Natural killer cell (primary cell): ENCODE measurements around the gene HINFP. TPM values are rescaled to one million over a fixed set of nuclear protein-coding genes. Genes with fewer than 3 reads are reported as not detected.

Source experiments
- ATAC-seq, 3 donors: fragments of 150-1000 bp in 2 of 3; fragments of 200-7000 bp in 1 of 3; cut with Tn5 transposase; 1 replicate in 1 of 3; 2 replicates in 2 of 3; pipeline ENCODE4 v1.10.0; 2021; ENCODE audit warnings: mild to moderate bottlenecking in 2 of 3, moderate library complexity in 2 of 3
- DNase-seq, 2 donors: peaks; one replicate each; pipeline versions ENCODE4 v3.0.0 to v3.0.0-alpha.2; 2013 to 2021; ENCODE audit warnings: mixed read lengths in 1 of 2
- H3K27ac ChIP-seq: one replicate; pipeline ENCODE4 v1.5.1; 2013; ENCODE audit warnings: mild to moderate bottlenecking, low read length
- H3K27me3 ChIP-seq: one replicate; pipeline ENCODE4 v1.6.1; 2013; ENCODE audit warnings: low read length; ENCODE audit not compliant: control insufficient read depth, insufficient read depth
- H3K36me3 ChIP-seq: one replicate; pipeline ENCODE4 v1.6.1; 2013; ENCODE audit warnings: low read length; ENCODE audit not compliant: control insufficient read depth, insufficient read depth
- H3K4me1 ChIP-seq: one replicate; pipeline ENCODE4 v1.6.1; 2013; ENCODE audit warnings: low read length; ENCODE audit not compliant: control insufficient read depth, insufficient read depth
- H3K4me3 ChIP-seq: one replicate; pipeline ENCODE4 v1.5.1; 2013; ENCODE audit warnings: low read length
- H3K9me3 ChIP-seq: one replicate; pipeline ENCODE4 v1.6.1; 2013; ENCODE audit warnings: low read length; ENCODE audit not compliant: control insufficient read depth, insufficient read depth
- H3K27ac Mint-ChIP-seq, 2 donors: one replicate each; pipeline ENCODE4 v1.8.0; 2022; ENCODE audit warnings: mild to moderate bottlenecking in 2 of 2, mixed read lengths in 2 of 2, moderate library complexity in 1 of 2
- H3K27me3 Mint-ChIP-seq, 2 donors: one replicate each; pipeline ENCODE4 v1.8.0; 2022; ENCODE audit warnings: low read depth in 2 of 2, mixed read lengths in 2 of 2
- H3K36me3 Mint-ChIP-seq: one replicate; pipeline ENCODE4 v1.8.0; 2022; ENCODE audit warnings: mixed read lengths
- H3K4me1 Mint-ChIP-seq, 2 donors: one replicate each; pipeline ENCODE4 v1.8.0; 2022; ENCODE audit warnings: mixed read lengths in 2 of 2
- H3K4me3 Mint-ChIP-seq: one replicate; pipeline ENCODE4 v1.8.0; 2022; ENCODE audit warnings: mild to moderate bottlenecking, moderate library complexity, mixed read lengths
- H3K9me3 Mint-ChIP-seq, 2 donors: one replicate each; pipeline ENCODE4 v1.8.0; 2022; ENCODE audit warnings: mixed read lengths in 2 of 2
- CTCF ChIP-seq: fragments of 200-600 bp; IDR thresholded peaks from one replicate; pipeline ENCODE4 v1.8.0; 2022; ENCODE audit warnings: antibody characterized with exemption
- WGBS: methylation state at CpG from one replicate; pipeline ENCODE4 v1.1.7; 2013; ENCODE audit warnings: missing lambda C conversion rate; ENCODE audit not compliant: insufficient coverage; 5-methylcytosine and 5-hydroxymethylcytosine counted together
- intact Hi-C: fragments of 100-400 bp; cut with micrococcal nuclease; formaldehyde crosslinking; loops from one replicate; pipeline ENCODE4 v1.14.2; 2022
- total RNA-seq, 4 donors: library from RNA; stranded (reverse); fragments of 120-200 nt in 1 of 4; gene quantifications; one replicate each; pipeline versions ENCODE4 v1.2.3 to v1.2.4, GENCODE V29; 2013 to 2022

Gene HINFP
- total RNA-seq, 3 donors from 2014 or later (not counting 1 experiment from before 2014, with no cell fraction given): 30.2 to 38.2 (median 31.5) TPM

- Mint-ChIP-seq H3K4me3 (peak overlapping the region; percentile 96), H3K9me3 (no peaks in the 10 kb centered on the region), H3K27ac (no peak overlapping the region), H3K27me3 (no peaks in the 10 kb centered on the region), H3K36me3 (peaks cover 7% of the 10 kb centered on the region), H3K4me1 (peaks cover 39% of the 10 kb centered on the region in 2 donors)
- Histone ChIP-seq H3K36me3 (peaks cover 17% of the 10 kb centered on the region), H3K4me3 (no peak overlapping the region), H3K27ac (no peak overlapping the region), H3K27me3 (no peaks in the 10 kb centered on the region), H3K4me1 (peaks cover 30% of the 10 kb centered on the region), H3K9me3 (no peaks in the 10 kb centered on the region)
- TF ChIP-seq CTCF: no peak
- ATAC-seq: no peak
- WGBS: 51% methylated on average over 6 of the region's 6 CpGs
- intact Hi-C loops: loop anchor here (2.0 to 5.0 kb wide), 2 partner anchors 15 to 82 kb away; partner anchors contain the start of genes HMBS, RPS25 and TRAPPC4
- DNase-seq: no peak
Measured at GRCh38 chr11:119099711-119100110, 21.7 kb upstream of the HINFP start.

- H3K4me1 Mint-ChIP-seq: peaks cover 32 to 34% of the 10 kb centered on the region in 2 donors
Measured at GRCh38 chr11:119100246-119100970, 21.0 kb upstream of the HINFP start.

GRCh38 chr11:119100994-119101758 lies 20.2 kb upstream of the HINFP start:
- peaks cover 27% of the 10 kb centered on the region for H3K4me1 ChIP-seq
- ATAC-seq: peak; percentile 7 to 27 (median 22)
- H3K27me3 ChIP-seq: no peaks in the 10 kb centered on the region
- intact Hi-C loops: loop anchor here (1.0 to 5.0 kb wide), 3 partner anchors 16 to 84 kb away; partner anchors contain the start of genes HMBS, RPS25, TRAPPC4 and VPS11
- H3K9me3 ChIP-seq: no peaks in the 10 kb centered on the region
- Mint-ChIP-seq H3K27ac (peak overlapping the region; percentile 94 to 98), H3K4me3 (peak overlapping the region; percentile 96), H3K4me1 (peaks cover 27 to 31% of the 10 kb centered on the region in 2 donors), H3K9me3 (no peaks in the 10 kb centered on the region), H3K36me3 (peaks cover 7% of the 10 kb centered on the region), H3K27me3 (no peaks in the 10 kb centered on the region)
- peak overlapping the region; percentile 69 for H3K4me3 ChIP-seq
- H3K27ac ChIP-seq: peak overlapping the region; percentile 77
- H3K36me3 ChIP-seq: peaks cover 17% of the 10 kb centered on the region
- TF ChIP-seq CTCF: no peak
- DNase-seq: no peak
- WGBS: under 1% methylated on average over 26 of the region's 29 CpGs

More at GRCh38 chr11:119100246-119100970, 21.0 kb upstream of the HINFP start:
- peaks cover 7% of the 10 kb centered on the region for H3K36me3 Mint-ChIP-seq
- H3K27me3 Mint-ChIP-seq: no peaks in the 10 kb centered on the region
- H3K4me3 Mint-ChIP-seq: peak overlapping the region; percentile 96
- no peak for TF ChIP-seq CTCF
- H3K4me1 ChIP-seq: peaks cover 30% of the 10 kb centered on the region
- ATAC-seq (no peak), DNase-seq (peak in 1 of 2 donors; percentile 33)
- no peak overlapping the region for H3K27ac ChIP-seq
- H3K4me3 ChIP-seq: no peak overlapping the region
- H3K27me3 ChIP-seq: no peaks in the 10 kb centered on the region
- 67% methylated on average over 11 of the region's 11 CpGs for WGBS
- intact Hi-C loops: loop anchor here (2.0 to 5.0 kb wide), 2 partner anchors 16 to 83 kb away; partner anchors contain the start of genes HMBS, RPS25 and TRAPPC4
- H3K36me3 ChIP-seq: peaks cover 17% of the 10 kb centered on the region
- H3K27ac Mint-ChIP-seq: peak overlapping the region; percentile 61 to 94
- no peaks in the 10 kb centered on the region for H3K9me3 Mint-ChIP-seq
- H3K9me3 ChIP-seq: no peaks in the 10 kb centered on the region
